Breast epithelium (tissue), 3 donors: Measurements from ENCODE around the gene C2orf66.

Source experiments
- POLR2A ChIP-seq: fragments of 450-650 bp; IDR thresholded peaks from one replicate; pipeline ENCODE4 v1.6.1; 2016; ENCODE audit warnings: antibody characterized with exemption, mild to moderate bottlenecking, moderate library complexity
- POLR2AphosphoS5 ChIP-seq, 3 donors: sonication (generic); formaldehyde crosslinking; IDR thresholded peaks; one replicate each; pipeline ENCODE4 v1.6.1; 2017; ENCODE audit warnings: antibody characterized with exemption in 3 of 3
- TF ChIP-seq, protein P1 (sequence below), 3 donors: fragments of 450-650 bp; IDR thresholded peaks; one replicate each; pipeline ENCODE4 v1.5.1; 2016 to 2017; ENCODE audit warnings: antibody characterized with exemption in 3 of 3, mild to moderate bottlenecking in 3 of 3, moderate library complexity in 3 of 3

DNA sequence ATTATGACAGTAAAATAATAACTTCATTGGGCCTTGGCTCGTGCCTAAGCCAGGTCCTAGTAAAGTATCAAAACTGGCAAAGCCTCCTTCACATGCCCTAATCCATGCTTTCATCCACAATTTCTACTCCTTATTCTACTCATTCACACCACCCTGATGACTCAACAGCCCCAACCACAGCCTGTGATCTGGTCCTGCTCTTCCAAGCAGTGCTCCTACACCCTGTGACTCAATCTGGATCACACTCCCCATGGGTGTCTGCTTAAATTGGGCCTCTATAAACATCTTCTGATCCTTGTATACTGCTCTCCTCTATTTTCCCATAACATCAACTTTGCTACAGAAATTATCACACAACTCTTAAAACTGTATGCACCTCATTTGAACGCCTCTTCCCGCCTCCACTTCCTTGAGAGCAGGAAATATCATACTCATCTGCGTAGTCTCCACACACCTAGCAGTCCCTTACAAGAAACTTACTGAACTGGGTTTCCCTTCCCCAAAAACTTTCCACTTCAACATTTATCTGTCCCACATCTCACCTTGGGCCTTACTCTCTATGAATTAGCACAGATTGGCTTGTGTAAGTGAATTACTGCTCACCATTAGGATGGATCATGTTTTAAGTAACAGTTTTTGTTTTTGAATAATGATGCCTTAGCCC, 25.6 kb downstream of the C2orf66 start:
- TF ChIP-seq POLR2A = no peak
- TF ChIP-seq, protein P1, sequence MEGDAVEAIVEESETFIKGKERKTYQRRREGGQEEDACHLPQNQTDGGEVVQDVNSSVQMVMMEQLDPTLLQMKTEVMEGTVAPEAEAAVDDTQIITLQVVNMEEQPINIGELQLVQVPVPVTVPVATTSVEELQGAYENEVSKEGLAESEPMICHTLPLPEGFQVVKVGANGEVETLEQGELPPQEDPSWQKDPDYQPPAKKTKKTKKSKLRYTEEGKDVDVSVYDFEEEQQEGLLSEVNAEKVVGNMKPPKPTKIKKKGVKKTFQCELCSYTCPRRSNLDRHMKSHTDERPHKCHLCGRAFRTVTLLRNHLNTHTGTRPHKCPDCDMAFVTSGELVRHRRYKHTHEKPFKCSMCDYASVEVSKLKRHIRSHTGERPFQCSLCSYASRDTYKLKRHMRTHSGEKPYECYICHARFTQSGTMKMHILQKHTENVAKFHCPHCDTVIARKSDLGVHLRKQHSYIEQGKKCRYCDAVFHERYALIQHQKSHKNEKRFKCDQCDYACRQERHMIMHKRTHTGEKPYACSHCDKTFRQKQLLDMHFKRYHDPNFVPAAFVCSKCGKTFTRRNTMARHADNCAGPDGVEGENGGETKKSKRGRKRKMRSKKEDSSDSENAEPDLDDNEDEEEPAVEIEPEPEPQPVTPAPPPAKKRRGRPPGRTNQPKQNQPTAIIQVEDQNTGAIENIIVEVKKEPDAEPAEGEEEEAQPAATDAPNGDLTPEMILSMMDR (IDR thresholded peaks at IDR 0.05) = no peak
- no peak for TF ChIP-seq POLR2AphosphoS5 (IDR thresholded peaks at IDR 0.05)
